Mucosa of descending colon (tissue), 3 donors: ENCODE measurements around the gene CT83. TPM values are rescaled to one million over a fixed set of nuclear protein-coding genes. Genes with fewer than 3 reads are reported as not detected.
A peak's percentile ranks its signal among the peaks of the same experiment; 100 is the strongest.

Experiments used
- ATAC-seq: fragments of 200-7000 bp; cut with Tn5 transposase; one replicate; pipeline ENCODE4 v1.9.1; 2020; ENCODE audit warnings: mild to moderate bottlenecking, moderate library complexity
- DNase-seq, 3 donors: peaks; one replicate each; pipeline ENCODE4 v3.0.0-alpha.2; 2020
- H3K36me3 ChIP-seq: fragments of 200-600 bp; one replicate; pipeline ENCODE4 v1.8.0; 2021; ENCODE audit warnings: low read depth, mild to moderate bottlenecking
- H3K4me1 ChIP-seq: fragments of 200-600 bp; one replicate; pipeline ENCODE4 v1.8.0; 2021; ENCODE audit warnings: low read depth, mild to moderate bottlenecking
- H3K4me3 ChIP-seq: fragments of 200-600 bp; one replicate; pipeline ENCODE4 v1.8.0; 2021; ENCODE audit warnings: mild to moderate bottlenecking
- H3K9me3 ChIP-seq: fragments of 200-600 bp; one replicate; pipeline ENCODE4 v1.8.0; 2021; ENCODE audit warnings: mild to moderate bottlenecking
- CTCF ChIP-seq: fragments of 200-600 bp; IDR thresholded peaks from one replicate; pipeline ENCODE4 v1.8.0; 2022; ENCODE audit warnings: antibody characterized with exemption, mild to moderate bottlenecking
- intact Hi-C, 2 donors: fragments of 100-400 bp; cut with DNase I in 1 of 2; cut with micrococcal nuclease in 1 of 2; formaldehyde crosslinking; loops; one replicate each; pipeline versions ENCODE4 v1.11.0 to v1.11.1; 2022; cut with DNase I, micrococcal nuclease
- long read RNA-seq, 2 donors: library from polyadenylated mRNA; unstranded; transcript quantifications; one replicate each; pipeline ENCODE4 v2.0.0, GENCODE V29; 2019 to 2021
- total RNA-seq, 3 donors: library from RNA; stranded (reverse); fragmentation: NEBNext Ultra II Directional in 2 of 3; extraction: Animal tissue kit (Norgen Biotek cat#: 25700) in 2 of 3; gene quantifications; one replicate each; pipeline versions ENCODE4 v1.2.1 to v1.2.4, GENCODE V29; 2021 to 2023
- donor health status: DM: no; HTN: no; CAD: no; lungs with moderate emphysema.
- donor health status: DM: no; HTN: no; CAD: no.
- donor health status: DM: no; HTN: yes; CAD: no.

CT83 gene
- not detected for total RNA-seq
- long read RNA-seq, donor 1 = 0 reads
- long read RNA-seq, donor 2 = 0 reads

- Histone ChIP-seq H3K36me3 (no peaks in the 10 kb centered on the region), H3K4me3 (no peak within 1 kb of the TSS), H3K9me3 (no peaks in the 10 kb centered on the region), H3K4me1 (no peaks in the 10 kb centered on the region)
- no peak for TF ChIP-seq CTCF
- DNase-seq = no peak
- intact Hi-C loops = no loop called here
- ATAC-seq = no peak
Observed at GRCh38 chrX:116462822-116463221, at the start of gene CT83. Gene CT83 (minus strand): TSS chrX:116462976. CDS start chrX:116462856, 120 bp downstream.

- Histone ChIP-seq H3K9me3 (no peaks in the 10 kb centered on the region), H3K4me3 (no peak overlapping the region), H3K36me3 (no peaks in the 10 kb centered on the region), H3K4me1 (no peaks in the 10 kb centered on the region)
- DNase-seq = no peak
- no peak for TF ChIP-seq CTCF
- ATAC-seq = peak; percentile 50
- intact Hi-C loops = no loop called here
Observed at GRCh38 chrX:116499780-116500179, 37.0 kb upstream of the CT83 start.

- H3K9me3 ChIP-seq = no peaks in the 10 kb centered on the region
- no peaks in the 10 kb centered on the region for H3K36me3 ChIP-seq
- ATAC-seq (no peak), DNase-seq (no peak)
- no peak for TF ChIP-seq CTCF
- H3K4me3 ChIP-seq = no peak overlapping the region
- H3K4me1 ChIP-seq = no peaks in the 10 kb centered on the region
- intact Hi-C loops = no loop called here
Observed at GRCh38 chrX:116493271-116493670, 30.5 kb upstream of the CT83 start.

- no peak for DNase-seq
- no peaks in the 10 kb centered on the region for H3K9me3 ChIP-seq
- no peaks in the 10 kb centered on the region for H3K36me3 ChIP-seq
- no peak overlapping the region for H3K4me3 ChIP-seq
- TF ChIP-seq CTCF = no peak
- ATAC-seq = no peak
- intact Hi-C loops = no loop called here
- H3K4me1 ChIP-seq = no peaks in the 10 kb centered on the region
Observed at GRCh38 chrX:116490104-116490503, 27.3 kb upstream of the CT83 start.

GRCh38 chrX:116480059-116480458, 17.3 kb upstream of the CT83 start:
- Histone ChIP-seq H3K4me1 (no peaks in the 10 kb centered on the region), H3K9me3 (no peaks in the 10 kb centered on the region), H3K36me3 (no peaks in the 10 kb centered on the region), H3K4me3 (no peak overlapping the region)
- no peak for ATAC-seq
- no peak for TF ChIP-seq CTCF
- intact Hi-C loops = no loop called here
- no peak for DNase-seq

- TF ChIP-seq CTCF = no peak
- DNase-seq = no peak
- no peaks in the 10 kb centered on the region for H3K4me1 ChIP-seq
- H3K9me3 ChIP-seq = no peaks in the 10 kb centered on the region
- no peak overlapping the region for H3K4me3 ChIP-seq
- no peak for ATAC-seq
- no peaks in the 10 kb centered on the region for H3K36me3 ChIP-seq
- intact Hi-C loops = no loop called here
Observed at GRCh38 chrX:116449156-116449555, 13.6 kb downstream of the CT83 start.
